Hypothalamus (tissue), 51 donors: ENCODE results near the gene LRRC3.

Experiments used
- DNase-seq, 51 donors: peaks; one replicate each; lab custom pipeline; 2025; lab: John Stamatoyannopoulos, UW

LRRC3 gene

GRCh38 chr21:44423941-44424607 is 31.2 kb upstream of the LRRC3 start:
- DNase-seq = no peak

GRCh38 chr21:44424608-44425306 is 30.6 kb upstream of the LRRC3 start:
- DNase-seq = no peak

GRCh38 chr21:44425307-44425894 is 29.9 kb upstream of the LRRC3 start:
- DNase-seq = no peak

GRCh38 chr21:44425895-44426662 is 29.2 kb upstream of the LRRC3 start:
- DNase-seq = no peak

- no peak for DNase-seq
Measured at GRCh38 chr21:44426663-44427191, 28.6 kb upstream of the LRRC3 start.

- no peak for DNase-seq
Measured at GRCh38 chr21:44427241-44428120, 27.8 kb upstream of the LRRC3 start.

GRCh38 chr21:44428281-44428960 is 26.9 kb upstream of the LRRC3 start:
- DNase-seq = no peak

GRCh38 chr21:44429894-44430293 is 25.4 kb upstream of the LRRC3 start:
- no peak for DNase-seq

- no peak for DNase-seq
Measured at GRCh38 chr21:44431300-44431699, 24.0 kb upstream of the LRRC3 start.

- no peak for DNase-seq
Measured at GRCh38 chr21:44432841-44433790, 22.2 kb upstream of the LRRC3 start.

GRCh38 chr21:44433791-44434567 is 21.3 kb upstream of the LRRC3 start:
- no peak for DNase-seq

GRCh38 chr21:44434568-44434925 is 20.8 kb upstream of the LRRC3 start:
- DNase-seq = no peak

- no peak for DNase-seq
Measured at GRCh38 chr21:44434936-44435635, 20.2 kb upstream of the LRRC3 start.

- DNase-seq = no peak
Measured at GRCh38 chr21:44436111-44436611, 19.1 kb upstream of the LRRC3 start.

GRCh38 chr21:44436958-44437357 is 18.4 kb upstream of the LRRC3 start:
- DNase-seq = no peak

GRCh38 chr21:44437371-44437695 is 18.0 kb upstream of the LRRC3 start:
- no peak for DNase-seq
